HG03571 (cell line): ENCODE data around the gene PAX9.

ENCODE experiments used
- ATAC-seq: cut with Tn5 transposase; IDR thresholded peaks from one replicate; pipeline ENCODE4 v1.9.1; 2021; ENCODE audit not compliant: unreplicated experiment

Gene PAX9

DNA sequence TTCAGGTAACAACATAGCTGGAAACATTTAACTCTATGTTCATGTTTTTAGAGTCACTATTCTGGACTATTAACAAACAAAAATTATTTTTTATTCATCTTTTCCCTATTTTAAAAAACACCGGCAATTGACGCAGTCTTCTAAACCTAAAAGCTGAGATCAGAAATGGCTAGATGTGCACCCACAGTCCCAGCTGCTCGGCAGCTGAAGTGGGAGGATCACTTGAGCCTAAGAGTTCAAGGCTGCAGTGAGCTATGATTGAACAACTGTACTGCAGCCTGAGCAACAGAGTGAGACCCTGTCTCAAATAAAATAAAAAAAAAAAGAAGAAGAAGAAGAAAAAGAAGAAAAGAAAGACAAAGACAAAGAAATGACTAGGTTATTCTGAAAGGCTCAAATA is 64.5 kb downstream of the PAX9 start:
- no peak for ATAC-seq
